Suprapubic skin (tissue), 4 donors: ENCODE data around the gene PRR33. TPM values are rescaled to one million over a fixed set of nuclear protein-coding genes. Genes with fewer than 3 reads are reported as not detected.
"Not testable (repeated sequence)": the region's sequence is repeated elsewhere in the genome, so short reads cannot be mapped to it uniquely, and the experiment has no call there.

Experiments
- DNase-seq, 2 donors: peaks; one replicate each; pipeline ENCODE4 v3.0.0-alpha.2; 2019; ENCODE audit warnings: low spot score in 2 of 2
- H3K27ac ChIP-seq: fragments of 200-600 bp; sonication (generic); one replicate; pipeline ENCODE4 v1.5.1; 2019
- H3K27me3 ChIP-seq: fragments of 200-600 bp; sonication (generic); one replicate; pipeline ENCODE4 v1.5.1; 2019
- H3K36me3 ChIP-seq: fragments of 200-600 bp; sonication (generic); one replicate; pipeline ENCODE4 v1.5.1; 2019
- H3K4me1 ChIP-seq: fragments of 200-600 bp; sonication (generic); one replicate; pipeline ENCODE4 v1.5.1; 2019
- H3K4me3 ChIP-seq: fragments of 200-600 bp; sonication (generic); one replicate; pipeline ENCODE4 v1.5.1; 2019; ENCODE audit warnings: mild to moderate bottlenecking
- H3K9me3 ChIP-seq: fragments of 200-600 bp; sonication (generic); one replicate; pipeline ENCODE4 v1.5.1; 2019
- EP300 ChIP-seq: sonication (generic); formaldehyde crosslinking; IDR thresholded peaks from one replicate; pipeline ENCODE4 v1.6.1; 2017; ENCODE audit warnings: antibody characterized with exemption
- POLR2A ChIP-seq, 2 donors: fragments of 450-650 bp; IDR thresholded peaks; one replicate each; pipeline ENCODE4 v1.6.1; 2017; ENCODE audit warnings: antibody characterized with exemption in 2 of 2, mild to moderate bottlenecking in 2 of 2, moderate library complexity in 2 of 2
- POLR2AphosphoS5 ChIP-seq, 3 donors: sonication (generic); formaldehyde crosslinking; IDR thresholded peaks; one replicate each; pipeline ENCODE4 v1.6.1; 2017; ENCODE audit warnings: antibody characterized with exemption in 3 of 3
- WGBS: methylation state at CpG from one replicate; pipeline ENCODE4 v1.1.5; 2018; 5-methylcytosine and 5-hydroxymethylcytosine counted together
- total RNA-seq, 4 donors: library from RNA; depleted of rRNA; stranded (reverse); fragments of >200 nt; gene quantifications; one replicate each; pipeline ENCODE4 v1.1.0, GENCODE V29; 2016
- TF ChIP-seq, protein P1 (sequence below), 2 donors: fragments of 200-600 bp in 1 of 2; fragments of 450-650 bp in 1 of 2; sonication (generic) in 1 of 2; IDR thresholded peaks; one replicate each; pipeline ENCODE4 v1.5.1; 2016 to 2019; ENCODE audit warnings: antibody characterized with exemption in 2 of 2, mild to moderate bottlenecking in 1 of 2, moderate library complexity in 1 of 2

The PRR33 gene
- total RNA-seq, 4 donors from 2014 or later: not detected

DNA sequence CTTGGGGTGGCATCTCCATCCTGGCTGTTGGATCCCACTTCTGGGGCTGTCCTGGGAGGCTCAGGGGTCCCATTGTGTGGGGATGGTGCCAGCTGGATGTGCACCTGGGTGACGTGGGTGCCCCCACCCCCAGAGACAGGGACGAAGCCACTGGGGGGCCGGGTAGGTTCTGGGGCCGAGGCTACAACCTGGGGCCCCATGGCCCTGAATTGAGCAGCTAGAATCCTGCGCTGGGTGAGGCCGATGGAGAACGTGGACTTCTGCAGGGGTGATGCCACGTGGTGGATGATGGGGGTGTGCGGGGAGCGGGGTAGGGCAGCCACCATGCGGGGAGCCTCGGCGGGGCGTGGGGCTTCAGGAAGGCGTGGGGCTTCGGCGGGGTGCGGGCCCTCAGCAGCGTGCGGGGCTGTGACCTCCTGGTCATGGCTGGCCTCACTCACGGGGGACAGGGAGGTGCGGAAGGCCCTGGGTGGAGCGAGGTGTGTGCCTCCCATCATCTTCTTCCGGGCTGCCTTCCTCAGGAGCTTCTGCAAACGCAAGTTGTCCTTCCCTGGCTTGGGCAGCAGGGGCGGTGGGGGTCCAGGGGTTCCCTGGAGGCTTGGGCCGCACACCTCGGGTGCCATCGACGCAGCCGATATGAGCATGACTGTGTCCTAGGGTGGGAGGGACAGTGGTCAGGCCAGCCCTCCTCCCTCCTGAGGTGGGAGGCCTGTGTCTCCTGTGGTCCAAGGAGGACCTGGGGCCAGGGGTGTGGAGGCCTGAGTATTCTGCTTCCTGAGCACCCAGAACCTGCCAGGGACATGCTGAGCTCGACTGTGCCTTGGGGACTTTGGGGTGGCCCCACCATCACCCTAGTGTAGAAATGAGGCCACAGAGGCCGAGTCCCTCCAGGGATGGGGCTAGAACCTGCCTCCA is 1.5 kb downstream of the PRR33 start:
- H3K27ac ChIP-seq: no peak overlapping the region

GRCh38 chr11:1889224-1889930 is 2.3 kb downstream of the PRR33 start:
- H3K27ac ChIP-seq: no peak overlapping the region
- H3K36me3 ChIP-seq: peaks cover 44% of the 10 kb centered on the region
- peaks cover 31% of the 10 kb centered on the region for H3K4me1 ChIP-seq
- DNase-seq: no peak
- H3K27me3 ChIP-seq: no peaks in the 10 kb centered on the region
- no peak overlapping the region for H3K4me3 ChIP-seq
- WGBS: 72% methylated on average over 11 of the region's 34 CpGs
- no peak for TF ChIP-seq POLR2A (IDR thresholded peaks at IDR 0.05)
- TF ChIP-seq POLR2AphosphoS5 (IDR thresholded peaks at IDR 0.05): no peak
- no peaks in the 10 kb centered on the region for H3K9me3 ChIP-seq

More for the DNA sequence above, 1.5 kb downstream of the PRR33 start:
- TF ChIP-seq, protein P1, sequence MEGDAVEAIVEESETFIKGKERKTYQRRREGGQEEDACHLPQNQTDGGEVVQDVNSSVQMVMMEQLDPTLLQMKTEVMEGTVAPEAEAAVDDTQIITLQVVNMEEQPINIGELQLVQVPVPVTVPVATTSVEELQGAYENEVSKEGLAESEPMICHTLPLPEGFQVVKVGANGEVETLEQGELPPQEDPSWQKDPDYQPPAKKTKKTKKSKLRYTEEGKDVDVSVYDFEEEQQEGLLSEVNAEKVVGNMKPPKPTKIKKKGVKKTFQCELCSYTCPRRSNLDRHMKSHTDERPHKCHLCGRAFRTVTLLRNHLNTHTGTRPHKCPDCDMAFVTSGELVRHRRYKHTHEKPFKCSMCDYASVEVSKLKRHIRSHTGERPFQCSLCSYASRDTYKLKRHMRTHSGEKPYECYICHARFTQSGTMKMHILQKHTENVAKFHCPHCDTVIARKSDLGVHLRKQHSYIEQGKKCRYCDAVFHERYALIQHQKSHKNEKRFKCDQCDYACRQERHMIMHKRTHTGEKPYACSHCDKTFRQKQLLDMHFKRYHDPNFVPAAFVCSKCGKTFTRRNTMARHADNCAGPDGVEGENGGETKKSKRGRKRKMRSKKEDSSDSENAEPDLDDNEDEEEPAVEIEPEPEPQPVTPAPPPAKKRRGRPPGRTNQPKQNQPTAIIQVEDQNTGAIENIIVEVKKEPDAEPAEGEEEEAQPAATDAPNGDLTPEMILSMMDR (IDR thresholded peaks at IDR 0.05): no peak
- TF ChIP-seq EP300 (no peak), POLR2AphosphoS5 (IDR thresholded peaks at IDR 0.05) (no peak), POLR2A (IDR thresholded peaks at IDR 0.05) (no peak)
- Histone ChIP-seq H3K36me3 (peaks cover 37% of the 10 kb centered on the region), H3K4me3 (no peak overlapping the region), H3K4me1 (peaks cover 31% of the 10 kb centered on the region), H3K9me3 (no peaks in the 10 kb centered on the region), H3K27me3 (no peaks in the 10 kb centered on the region)
- WGBS: 88% methylated on average over 19 of the region's 33 CpGs
- DNase-seq: no peak

DNA sequence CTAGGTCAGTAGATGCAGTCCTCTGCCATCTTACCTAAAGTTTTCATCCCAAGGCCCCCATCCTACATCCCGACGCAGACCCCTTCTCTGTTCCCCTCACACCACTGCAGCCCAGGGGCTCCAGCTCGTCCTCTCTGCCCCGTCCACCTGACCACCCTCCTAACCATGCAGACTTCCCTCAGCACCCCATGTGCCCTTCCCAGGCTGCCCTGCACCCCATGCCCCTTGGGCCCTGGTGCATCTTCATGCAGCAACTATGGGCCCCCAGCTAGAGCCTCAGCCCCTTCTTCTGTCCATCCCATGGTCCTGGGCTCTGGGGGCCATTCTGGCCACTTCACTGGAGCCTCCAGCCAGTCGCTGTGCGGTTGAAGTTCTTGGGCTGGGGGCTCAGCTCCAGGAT is 2.9 kb downstream of the PRR33 start:
- WGBS: 89% methylated on average over 4 of the region's 6 CpGs
- peaks cover 49% of the 10 kb centered on the region for H3K36me3 ChIP-seq
- TF ChIP-seq EP300: no peak
- TF ChIP-seq, protein P1 (IDR thresholded peaks at IDR 0.05): no peak
- no peak for TF ChIP-seq POLR2AphosphoS5 (IDR thresholded peaks at IDR 0.05)
- TF ChIP-seq POLR2A (IDR thresholded peaks at IDR 0.05): no peak
- H3K27ac ChIP-seq: no peak overlapping the region
- H3K9me3 ChIP-seq: no peaks in the 10 kb centered on the region
- H3K27me3 ChIP-seq: no peaks in the 10 kb centered on the region
- DNase-seq: no peak
- H3K4me1 ChIP-seq: peaks cover 31% of the 10 kb centered on the region
- H3K4me3 ChIP-seq: no peak overlapping the region

GRCh38 chr11:1888347-1888753 is 3.3 kb downstream of the PRR33 start:
- H3K27ac ChIP-seq: no peak overlapping the region
- TF ChIP-seq EP300: no peak
- TF ChIP-seq, protein P1 (IDR thresholded peaks at IDR 0.05): no peak
- no peak for TF ChIP-seq POLR2A (IDR thresholded peaks at IDR 0.05)
- TF ChIP-seq POLR2AphosphoS5 (IDR thresholded peaks at IDR 0.05): no peak

GRCh38 chr11:1887451-1888346 is 4.0 kb downstream of the PRR33 start:
- TF ChIP-seq, protein P1 (IDR thresholded peaks at IDR 0.05): no peak
- Histone ChIP-seq H3K27ac (no peak overlapping the region), H3K4me1 (peaks cover 31% of the 10 kb centered on the region), H3K4me3 (no peak overlapping the region), H3K9me3 (no peaks in the 10 kb centered on the region), H3K36me3 (peaks cover 58% of the 10 kb centered on the region), H3K27me3 (no peaks in the 10 kb centered on the region)
- 70% methylated on average over 6 of the region's 11 CpGs for whole genome bisulfite sequencing
- no peak for DNase-seq

More at GRCh38 chr11:1888347-1888753, 3.3 kb downstream of the PRR33 start:
- peaks cover 31% of the 10 kb centered on the region for H3K4me1 ChIP-seq
- DNase-seq: peak in 1 of 2 donors; percentile 83
- peaks cover 54% of the 10 kb centered on the region for H3K36me3 ChIP-seq
- 52% methylated on average over 9 of the region's 9 CpGs for WGBS
- H3K4me3 ChIP-seq: no peak overlapping the region
- no peaks in the 10 kb centered on the region for H3K9me3 ChIP-seq
- no peaks in the 10 kb centered on the region for H3K27me3 ChIP-seq

DNA sequence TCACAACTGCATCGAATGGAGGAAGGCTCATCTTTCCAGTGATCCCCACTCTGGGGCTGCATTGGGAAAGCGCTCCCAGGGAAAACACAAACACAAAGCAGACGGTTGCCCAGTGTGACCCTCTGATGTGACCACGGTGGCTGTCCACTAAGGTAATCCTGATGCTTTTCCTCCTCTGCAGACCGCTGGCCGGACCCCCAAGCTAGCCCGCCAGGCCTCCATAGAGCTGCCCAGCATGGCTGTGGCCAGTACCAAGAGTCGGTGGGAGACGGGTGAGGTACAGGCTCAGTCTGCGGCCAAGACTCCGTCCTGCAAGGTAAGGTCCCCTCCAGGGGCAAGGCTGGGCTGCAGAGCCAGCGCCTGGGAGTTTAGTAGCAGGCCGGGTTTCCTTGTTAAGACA is 5.1 kb downstream of the PRR33 start:
- H3K4me3 ChIP-seq, H3K9me3 ChIP-seq, DNase-seq, H3K27me3 ChIP-seq, H3K27ac ChIP-seq: not testable (repeated sequence)
- 94% methylated on average over 13 of the region's 13 CpGs for WGBS
- peaks cover 42% of the 10 kb centered on the region for H3K4me1 ChIP-seq
- peaks cover 58% of the 10 kb centered on the region for H3K36me3 ChIP-seq
